ENCODE results near the gene SNRNP25.
"Not testable (repeated sequence)": the region's sequence is repeated elsewhere in the genome, so short reads cannot be mapped to it uniquely, and the experiment has no call there.

Gene SNRNP25

DNA sequence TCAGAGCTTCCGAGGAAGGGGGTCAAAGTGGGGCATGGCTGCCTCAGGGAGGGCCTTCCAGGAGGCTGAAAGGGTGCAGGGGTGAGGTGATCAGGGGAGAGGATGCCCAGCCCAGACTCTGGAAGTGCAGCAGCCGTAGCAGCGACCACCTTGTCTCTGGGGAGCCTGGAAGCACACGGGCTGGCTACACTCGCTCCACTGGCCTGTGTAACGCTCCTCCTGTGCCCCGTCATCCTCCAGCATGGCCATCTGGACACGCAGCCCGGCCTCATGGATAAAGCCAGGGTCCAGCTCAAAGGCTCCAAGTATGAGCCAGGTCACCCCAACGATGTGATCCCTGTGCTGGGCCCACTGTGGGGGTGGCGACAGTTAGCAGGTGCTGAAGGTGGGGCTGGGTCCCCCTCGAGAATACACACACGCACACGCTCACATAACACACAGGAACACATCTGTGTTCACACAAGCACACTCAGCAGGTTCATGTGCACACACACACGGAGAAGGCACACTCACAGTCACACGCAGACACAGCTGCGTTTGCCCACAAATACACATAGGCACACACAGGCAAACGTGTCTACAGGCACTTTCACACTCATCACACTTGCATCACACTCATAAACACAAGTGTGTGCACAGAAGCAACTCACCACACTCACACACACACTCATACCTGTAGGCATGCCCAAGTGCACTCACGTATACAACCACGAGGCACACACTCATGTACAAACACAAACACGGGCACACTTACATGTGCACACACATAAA is 19.6 kb upstream of the SNRNP25 start:
- no peak overlapping the region for H3K4me3 ChIP-seq (ENCODE audit: low read depth, low read length)
- TF ChIP-seq, protein P1, sequence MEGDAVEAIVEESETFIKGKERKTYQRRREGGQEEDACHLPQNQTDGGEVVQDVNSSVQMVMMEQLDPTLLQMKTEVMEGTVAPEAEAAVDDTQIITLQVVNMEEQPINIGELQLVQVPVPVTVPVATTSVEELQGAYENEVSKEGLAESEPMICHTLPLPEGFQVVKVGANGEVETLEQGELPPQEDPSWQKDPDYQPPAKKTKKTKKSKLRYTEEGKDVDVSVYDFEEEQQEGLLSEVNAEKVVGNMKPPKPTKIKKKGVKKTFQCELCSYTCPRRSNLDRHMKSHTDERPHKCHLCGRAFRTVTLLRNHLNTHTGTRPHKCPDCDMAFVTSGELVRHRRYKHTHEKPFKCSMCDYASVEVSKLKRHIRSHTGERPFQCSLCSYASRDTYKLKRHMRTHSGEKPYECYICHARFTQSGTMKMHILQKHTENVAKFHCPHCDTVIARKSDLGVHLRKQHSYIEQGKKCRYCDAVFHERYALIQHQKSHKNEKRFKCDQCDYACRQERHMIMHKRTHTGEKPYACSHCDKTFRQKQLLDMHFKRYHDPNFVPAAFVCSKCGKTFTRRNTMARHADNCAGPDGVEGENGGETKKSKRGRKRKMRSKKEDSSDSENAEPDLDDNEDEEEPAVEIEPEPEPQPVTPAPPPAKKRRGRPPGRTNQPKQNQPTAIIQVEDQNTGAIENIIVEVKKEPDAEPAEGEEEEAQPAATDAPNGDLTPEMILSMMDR (IDR thresholded peaks at IDR 0.05; ENCODE audit: insufficient read depth, low read depth, low read length, missing control alignments), result no peak
- no peak for DNase-seq (ENCODE audit: low read depth)

DNA sequence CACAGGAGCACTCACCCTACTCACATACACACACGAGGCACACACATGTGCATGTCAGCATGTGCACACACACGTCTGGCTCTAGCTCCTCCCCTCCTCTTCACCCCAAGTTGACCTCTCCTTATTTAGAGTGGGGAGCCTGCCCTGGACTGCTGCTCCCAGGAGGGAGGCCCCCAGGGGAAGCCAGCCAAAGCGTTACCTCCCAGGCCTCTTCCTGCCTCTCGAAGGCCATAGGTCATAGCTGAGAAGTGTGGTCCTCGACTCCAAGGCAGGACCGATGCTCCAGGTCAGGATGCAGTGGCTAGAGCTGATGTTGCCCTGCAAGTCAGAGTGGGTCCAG is 19.0 kb upstream of the SNRNP25 start:
- DNase-seq (ENCODE audit: low read depth), result no peak
- no peak overlapping the region for H3K4me3 ChIP-seq (ENCODE audit: low read depth, low read length)
- TF ChIP-seq, protein P1 (IDR thresholded peaks at IDR 0.05; ENCODE audit: insufficient read depth, low read depth, low read length, missing control alignments), result no peak

DNA sequence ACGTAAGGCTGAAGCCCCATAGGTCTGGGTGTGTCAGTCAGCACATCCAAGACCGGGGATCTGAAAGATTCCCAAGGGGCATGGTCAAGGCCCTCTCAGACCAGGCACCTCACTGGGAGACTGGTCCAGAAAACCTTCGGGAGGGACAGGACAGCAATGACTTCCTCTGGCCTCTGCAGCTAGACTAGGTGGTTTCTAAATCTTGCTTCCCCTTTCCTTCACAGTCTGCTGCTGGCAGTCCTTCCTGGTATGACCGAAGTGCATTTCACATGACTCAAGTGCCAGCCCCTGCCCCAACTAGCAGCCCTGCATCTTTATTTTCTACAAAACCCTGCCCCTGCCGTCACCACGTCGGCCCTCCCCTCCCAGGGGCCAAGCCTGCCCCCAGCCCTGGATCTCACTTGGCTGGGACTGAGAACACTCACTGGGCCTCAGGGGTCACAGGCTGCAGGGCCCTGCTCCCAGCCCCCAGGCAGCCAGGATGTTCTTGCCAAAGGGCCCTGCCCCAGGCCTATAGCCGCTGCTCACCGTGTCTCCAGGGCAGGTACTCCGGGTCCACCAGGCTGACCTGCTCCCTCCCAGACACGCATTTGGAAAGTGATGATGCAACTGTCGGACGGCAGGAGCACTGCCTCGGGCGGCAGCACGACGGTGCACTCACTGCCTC is 18.5 kb upstream of the SNRNP25 start:
- TF ChIP-seq, protein P1 (IDR thresholded peaks at IDR 0.05; ENCODE audit: insufficient read depth, low read depth, low read length, missing control alignments), result no peak
- peak; percentile 42 for DNase-seq (ENCODE audit: low read depth)
- H3K4me3 ChIP-seq (ENCODE audit: low read depth, low read length), result no peak overlapping the region

- H3K4me3 ChIP-seq (ENCODE audit: low read depth, low read length), result no peak overlapping the region
- DNase-seq (ENCODE audit: low read depth), result no peak
- TF ChIP-seq, protein P1 (IDR thresholded peaks at IDR 0.05; ENCODE audit: insufficient read depth, low read depth, low read length, missing control alignments), result no peak
These were observed 17.8 kb upstream of the SNRNP25 start for GRCh38 chr16:35678-36305.

DNA sequence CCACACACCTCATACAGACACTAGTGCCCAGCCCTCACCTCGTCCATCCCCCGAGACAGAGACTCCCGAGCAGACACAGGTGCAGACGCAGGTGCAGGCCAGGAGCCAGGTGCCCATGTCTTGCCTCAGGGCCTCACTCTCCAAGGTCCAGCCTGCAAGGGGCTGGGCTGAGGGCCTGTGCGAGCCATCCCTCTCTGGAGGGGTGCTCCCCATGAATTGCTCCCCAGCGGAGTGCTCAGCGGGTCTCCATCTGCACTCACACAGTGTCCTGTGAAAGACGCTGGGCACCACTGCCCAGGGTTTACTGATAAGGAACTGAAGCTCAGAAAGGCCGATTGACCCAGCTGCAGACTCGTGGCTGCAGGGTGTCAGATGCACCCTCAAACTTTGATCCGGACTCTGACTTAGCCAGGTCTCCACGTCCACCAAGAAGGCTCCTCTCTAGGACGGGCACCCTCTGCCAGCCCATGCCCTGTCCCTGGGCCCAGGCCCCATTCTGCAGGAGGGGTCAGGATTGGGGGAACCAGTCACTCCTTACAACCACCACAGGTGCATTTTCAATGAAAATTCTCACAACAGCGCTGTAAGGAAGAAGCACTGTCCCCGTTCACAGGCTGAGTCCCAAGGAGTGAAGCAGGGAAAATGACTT is 17.2 kb upstream of the SNRNP25 start:
- TF ChIP-seq, protein P1 (IDR thresholded peaks at IDR 0.05; ENCODE audit: insufficient read depth, low read depth, low read length, missing control alignments), result no peak
- DNase-seq (ENCODE audit: low read depth), result no peak
- no peak overlapping the region for H3K4me3 ChIP-seq (ENCODE audit: low read depth, low read length)

GRCh38 chr16:37511-37910 is 16.1 kb upstream of the SNRNP25 start:
- TF ChIP-seq, protein P1 (IDR thresholded peaks at IDR 0.05; ENCODE audit: insufficient read depth, low read depth, low read length, missing control alignments), result no peak
- no peak overlapping the region for H3K4me3 ChIP-seq (ENCODE audit: low read depth, low read length)
- no peak for DNase-seq (ENCODE audit: low read depth)

GRCh38 chr16:38206-38605 is 15.4 kb upstream of the SNRNP25 start:
- H3K4me3 ChIP-seq (ENCODE audit: low read depth, low read length); DNase-seq (ENCODE audit: low read depth): not testable (repeated sequence)

Measured in GM12865 (cell line).